ENCODE data around the gene STX7.
A peak's percentile ranks its signal among the peaks of the same experiment; 100 is the strongest.

The STX7 gene

GRCh38 chr6:132506869-132507808 lies 5.8 kb downstream of the STX7 start:
- no peak for DNase-seq (ENCODE audit: low read depth in 3 of 3)

- no peak for DNase-seq (ENCODE audit: low read depth in 3 of 3)
Observed at GRCh38 chr6:132506461-132506860, 6.5 kb downstream of the STX7 start.

- DNase-seq (ENCODE audit: low read depth in 3 of 3), result no peak
Observed at GRCh38 chr6:132505158-132505557, 7.8 kb downstream of the STX7 start.

- no peak for DNase-seq (ENCODE audit: low read depth in 3 of 3)
Observed at GRCh38 chr6:132504757-132505156, 8.2 kb downstream of the STX7 start.

- no peak for DNase-seq (ENCODE audit: low read depth in 3 of 3)
Observed at GRCh38 chr6:132499757-132500156, 13.2 kb downstream of the STX7 start.

- DNase-seq (ENCODE audit: low read depth in 3 of 3), result no peak
Observed at GRCh38 chr6:132498638-132499037, 14.3 kb downstream of the STX7 start.

- DNase-seq (ENCODE audit: low read depth in 3 of 3), result no peak
Observed at GRCh38 chr6:132496519-132497180, 16.3 kb downstream of the STX7 start.

GRCh38 chr6:132495604-132496079 lies 17.3 kb downstream of the STX7 start:
- DNase-seq (ENCODE audit: low read depth in 3 of 3), result no peak

GRCh38 chr6:132494954-132495353 lies 18.0 kb downstream of the STX7 start:
- no peak for DNase-seq (ENCODE audit: low read depth in 3 of 3)

GRCh38 chr6:132491881-132492280 lies 21.0 kb downstream of the STX7 start:
- no peak for DNase-seq (ENCODE audit: low read depth in 3 of 3)

GRCh38 chr6:132491303-132491702 lies 21.6 kb downstream of the STX7 start:
- peak in 1 of 3 donors; percentile 1 for DNase-seq (ENCODE audit: low read depth in 3 of 3)

GRCh38 chr6:132490478-132491204 lies 22.3 kb downstream of the STX7 start:
- DNase-seq (ENCODE audit: low read depth in 3 of 3), result no peak

- no peak for DNase-seq (ENCODE audit: low read depth in 3 of 3)
Observed at GRCh38 chr6:132490024-132490423, 22.9 kb downstream of the STX7 start.

- no peak for DNase-seq (ENCODE audit: low read depth in 3 of 3)
Observed at GRCh38 chr6:132489376-132489775, 23.5 kb downstream of the STX7 start.

- DNase-seq (ENCODE audit: low read depth in 3 of 3), result no peak
Observed at GRCh38 chr6:132487762-132488161, 25.2 kb downstream of the STX7 start.

- no peak for DNase-seq (ENCODE audit: low read depth in 3 of 3)
Observed at GRCh38 chr6:132484680-132485018, 28.3 kb downstream of the STX7 start.

- DNase-seq (ENCODE audit: low read depth in 3 of 3), result peak in 2 of 3 donors; percentile 14 to 15
Observed at GRCh38 chr6:132483779-132484679, 28.9 kb downstream of the STX7 start.

GRCh38 chr6:132482581-132482980 lies 30.3 kb downstream of the STX7 start:
- no peak for DNase-seq (ENCODE audit: low read depth in 3 of 3)

- DNase-seq (ENCODE audit: low read depth in 3 of 3), result no peak
Observed at GRCh38 chr6:132481189-132481588, 31.7 kb downstream of the STX7 start.

GRCh38 chr6:132479131-132479530 lies 33.8 kb downstream of the STX7 start:
- DNase-seq (ENCODE audit: low read depth in 3 of 3), result no peak

GRCh38 chr6:132478674-132479073 lies 34.2 kb downstream of the STX7 start:
- no peak for DNase-seq (ENCODE audit: low read depth in 3 of 3)

All from stimulated activated CD4-positive, alpha-beta T cell treated with anti-CD3 and anti-CD28 coated beads, TNF-alpha, amount 100 ng/mL, for 48 hours (primary cell).